GM12865 (cell line): Measurements from ENCODE around the gene CHST15.

Source experiments
- DNase-seq: peaks from one replicate; pipeline ENCODE4 v3.0.0; 2010; ENCODE audit warnings: low read depth
- H3K4me3 ChIP-seq: 2 replicates; pipeline ENCODE4 v1.5.1; 2011; ENCODE audit warnings: mild to moderate bottlenecking, low read depth, low read length, control low read depth
- CTCF ChIP-seq: IDR thresholded peaks from 2 replicates; pipeline ENCODE4 v1.5.1; 2011; ENCODE audit warnings: low read length, control low read depth, low read depth, inconsistent platforms; ENCODE audit not compliant: insufficient read depth; ENCODE audit errors: missing control alignments

The CHST15 gene

GRCh38 chr10:124053971-124054370, 39.4 kb downstream of the CHST15 start:
- no peak for TF ChIP-seq CTCF
- no peak for DNase-seq
- H3K4me3 ChIP-seq: no peak overlapping the region

DNA sequence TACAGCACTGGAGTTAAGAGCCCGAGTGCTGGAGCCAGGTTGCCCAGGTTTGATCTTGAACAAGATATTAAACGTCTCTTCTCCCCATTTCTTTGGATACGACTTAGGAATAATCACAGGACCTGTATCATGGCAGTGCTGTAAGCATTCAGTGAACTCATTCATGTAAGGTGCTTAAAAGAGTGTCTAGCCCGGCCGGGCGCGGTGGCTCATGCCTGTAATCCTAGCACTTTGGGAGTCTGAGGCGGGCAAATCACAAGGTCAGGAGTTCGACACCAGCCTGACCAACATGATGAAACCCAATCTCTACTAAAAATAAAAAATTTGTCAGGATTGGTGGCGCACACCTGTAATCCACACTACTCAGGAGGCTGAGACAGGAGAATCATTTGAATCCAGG, 40.8 kb downstream of the CHST15 start:
- TF ChIP-seq CTCF: no peak
- no peak overlapping the region for H3K4me3 ChIP-seq
- DNase-seq: no peak

- H3K4me3 ChIP-seq: no peak overlapping the region
- DNase-seq: no peak
- no peak for TF ChIP-seq CTCF
Measured at GRCh38 chr10:124050021-124051015, 43.1 kb downstream of the CHST15 start.

GRCh38 chr10:124049484-124049883, 43.9 kb downstream of the CHST15 start:
- no peak for TF ChIP-seq CTCF
- DNase-seq: no peak
- no peak overlapping the region for H3K4me3 ChIP-seq

- no peak for TF ChIP-seq CTCF
Measured at GRCh38 chr10:124048371-124049290, 44.8 kb downstream of the CHST15 start.

GRCh38 chr10:124047427-124048152, 45.8 kb downstream of the CHST15 start:
- no peak for TF ChIP-seq CTCF
- H3K4me3 ChIP-seq: no peak overlapping the region
- no peak for DNase-seq

More at GRCh38 chr10:124048371-124049290, 44.8 kb downstream of the CHST15 start:
- no peak for DNase-seq
- H3K4me3 ChIP-seq: no peak overlapping the region
